GM10248 (cell line): ENCODE measurements around the gene AKT3.

Experiments used
- CTCF ChIA-PET: fragments of 300-600 bp; sonication (Branson Sonifier 250); formaldehyde crosslinking; extraction: SDS; loops from one replicate; lab custom pipeline; 2021; ENCODE audit warnings: antibody characterized with exemption; lab: Yijun Ruan, JAX
- POLR2A ChIA-PET: fragments of 350-650 bp; sonication (Branson Sonifier 250); formaldehyde crosslinking; extraction: SDS; loops from one replicate; lab custom pipeline; 2020; ENCODE audit warnings: antibody characterized with exemption; lab: Yijun Ruan, JAX
- DNase-seq: peaks from one replicate; pipeline ENCODE4 v3.0.0; 2012; ENCODE audit errors: extremely low spot score
- CTCF ChIP-seq: IDR thresholded peaks from 2 replicates; pipeline ENCODE4 v1.5.1; 2012; ENCODE audit warnings: mild to moderate bottlenecking, low read depth; ENCODE audit errors: extremely low read depth, missing control alignments, control extremely low read depth

AKT3 gene

GRCh38 chr1:243734308-243734695 lies 115.7 kb downstream of the AKT3 start:
- no peak for TF ChIP-seq CTCF
- ChIA-PET CTCF (no interaction called here), POLR2A (no interaction called here)
- no peak for DNase-seq

DNA sequence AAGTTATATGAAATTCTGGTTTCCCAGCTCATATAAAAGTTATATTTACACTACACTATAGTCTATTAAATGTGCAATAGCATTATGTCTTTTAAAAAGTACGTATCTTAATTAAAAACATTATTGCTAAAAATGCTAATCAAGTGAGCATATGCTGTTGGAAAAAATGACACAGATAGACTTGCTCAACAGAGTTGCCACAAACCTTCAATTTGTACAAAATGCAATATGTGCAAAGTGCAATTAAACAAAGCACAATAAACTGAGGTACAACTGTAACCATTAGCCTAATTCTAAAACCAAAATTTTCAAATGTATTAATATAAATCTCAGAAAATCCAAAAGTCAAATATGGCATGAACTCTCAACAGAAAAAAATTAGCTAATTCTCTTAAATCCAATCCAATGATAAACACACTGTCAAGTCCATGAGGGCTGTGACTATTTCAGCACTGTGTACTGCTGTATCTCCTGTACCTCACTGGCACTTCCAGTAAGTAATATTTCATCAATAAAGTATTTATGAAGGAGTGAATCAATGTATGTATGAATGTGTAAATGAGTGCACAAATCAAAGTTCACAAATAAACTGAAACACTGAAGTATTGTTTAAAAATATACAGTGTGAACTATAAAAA lies 116.3 kb downstream of the AKT3 start:
- TF ChIP-seq CTCF: no peak
- CTCF ChIA-PET: interaction anchor here (1.1 to 1.5 kb wide), 3 partner anchors 11 to 390 kb away, joined by 3 to 5 read pairs (median 3); no protein-coding TSS in a partner anchor
- POLR2A ChIA-PET: no interaction called here
- DNase-seq: no peak

DNA sequence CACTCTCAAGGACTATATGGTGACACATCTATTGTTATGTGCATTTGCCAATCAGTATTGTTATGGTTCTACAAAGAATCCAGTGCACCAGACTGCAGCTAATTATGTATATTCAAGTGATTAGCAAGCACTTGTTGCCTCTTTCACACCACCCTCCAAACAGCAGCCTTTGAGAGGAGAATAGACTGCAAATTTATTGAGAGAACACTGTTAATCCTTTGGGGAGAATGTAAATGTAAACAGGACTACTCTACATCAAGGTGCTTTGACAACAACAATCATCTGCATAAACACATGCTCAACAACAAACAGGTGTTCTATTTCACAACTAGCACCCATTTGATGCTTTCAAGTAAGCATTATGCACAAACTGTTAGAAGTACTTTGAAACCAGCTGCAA lies 117.4 kb downstream of the AKT3 start:
- POLR2A ChIA-PET: no interaction called here
- no peak for DNase-seq
- CTCF ChIA-PET: interaction anchor here (1.1 to 1.5 kb wide), 3 partner anchors 12 to 24 kb away, joined by 3 to 5 read pairs (median 3); no protein-coding TSS in a partner anchor
- TF ChIP-seq CTCF: no peak

DNA sequence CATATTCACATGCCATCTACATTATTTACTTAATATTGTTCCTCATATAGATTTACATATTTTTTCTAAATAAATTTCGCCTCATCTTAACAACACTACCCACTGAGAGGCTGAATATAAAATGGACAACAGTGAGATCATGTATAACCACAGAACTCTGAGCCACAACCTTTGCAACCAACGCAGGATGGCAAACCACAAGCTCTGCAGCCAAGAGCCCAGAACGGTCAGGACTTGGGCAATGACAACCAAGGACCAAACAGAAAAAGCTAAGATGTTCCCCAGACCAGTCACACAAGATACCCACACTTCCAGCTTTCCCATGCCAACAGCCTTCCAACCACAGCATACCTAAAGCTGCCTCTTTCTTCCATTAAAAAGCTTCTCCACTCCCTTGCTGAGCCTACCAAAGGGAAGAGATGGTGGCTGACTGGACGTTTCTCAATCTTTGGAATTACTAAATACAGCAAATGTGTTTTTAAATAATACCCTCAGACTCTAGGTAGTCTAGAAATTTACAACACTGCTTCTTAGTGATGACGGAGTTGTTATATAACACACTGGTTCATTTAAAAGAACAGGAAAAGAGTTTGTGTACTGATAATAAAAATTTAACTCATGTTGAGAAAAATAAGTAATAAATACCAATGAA lies 117.9 kb downstream of the AKT3 start:
- ChIA-PET POLR2A (no interaction called here), CTCF (interaction anchor here (1.1 to 1.5 kb wide), 3 partner anchors 18 to 31 kb away, joined by 3 to 5 read pairs (median 3); no protein-coding TSS in a partner anchor)
- no peak for TF ChIP-seq CTCF
- no peak for DNase-seq

- TF ChIP-seq CTCF: no peak
- ChIA-PET CTCF (interaction anchor here (0.8 to 1.4 kb wide), 3 partner anchors 17 to 31 kb away, joined by 3 read pairs; no protein-coding TSS in a partner anchor), POLR2A (no interaction called here)
- no peak for DNase-seq
These were observed 118.6 kb downstream of the AKT3 start for GRCh38 chr1:243731301-243731891.

DNA sequence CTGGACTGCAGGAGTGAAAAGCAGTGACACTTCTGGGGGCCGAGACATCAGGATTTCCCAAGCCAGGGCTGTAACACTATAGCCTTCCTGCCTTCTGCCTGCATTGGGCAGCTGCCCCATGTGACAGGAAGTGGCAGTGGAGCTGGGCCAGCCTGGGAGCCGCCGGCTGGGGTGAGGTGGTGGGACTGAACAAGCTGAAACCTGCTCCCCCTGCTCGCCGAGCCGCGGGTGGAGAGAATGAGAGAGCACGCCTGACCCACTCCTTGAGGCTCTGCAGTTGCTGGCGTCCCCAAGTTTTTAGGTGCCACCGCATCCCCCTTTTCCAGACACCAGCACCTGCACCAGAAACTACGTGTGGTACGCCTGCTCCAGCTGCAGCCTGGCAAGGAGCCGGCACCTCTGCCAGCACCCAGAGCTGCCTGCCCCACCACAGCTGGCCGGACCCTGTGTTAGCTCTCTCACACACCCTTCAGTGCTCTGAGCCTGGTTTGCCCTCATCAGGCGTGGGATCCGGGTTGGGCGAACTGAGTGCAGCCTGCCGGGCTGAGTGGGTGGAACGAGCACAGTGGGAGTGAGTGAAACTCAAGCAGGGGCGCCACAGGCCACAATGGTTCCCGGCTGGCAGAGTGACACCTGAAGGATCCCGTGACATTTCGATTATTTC lies 119.4 kb downstream of the AKT3 start:
- no peak for TF ChIP-seq CTCF
- ChIA-PET CTCF (interaction anchor here (0.8 to 1.4 kb wide), 2 partner anchors 17 to 32 kb away, joined by 3 read pairs; no protein-coding TSS in a partner anchor), POLR2A (no interaction called here)
- no peak for DNase-seq
